SK-N-SH treated with all-trans-retinoic acid at 6 μM for 48 hours (cell line): ENCODE results near the gene RBM19.

Experiments used
- ATAC-seq: fragments of 200-7000 bp; cut with Tn5 transposase; 3 replicates; pipeline ENCODE4 v1.9.1; 2020; ENCODE audit warnings: mild to moderate bottlenecking, moderate library complexity
- ARNTL ChIP-seq: fragments of 450-650 bp; formaldehyde crosslinking; IDR thresholded peaks from 2 replicates; pipeline ENCODE4 v1.5.0; 2020; ENCODE audit warnings: low read depth, mild to moderate bottlenecking, moderate library complexity, borderline replicate concordance
- BACH2 ChIP-seq: fragments of 250-450 bp; sonication (Bioruptor Pico); IDR thresholded peaks from 2 replicates; pipeline ENCODE4 v1.9.0; 2021; ENCODE audit warnings: mild to moderate bottlenecking, borderline replicate concordance
- CSDC2 ChIP-seq: fragments of 250-450 bp; sonication (Bioruptor Pico); IDR thresholded peaks from 2 replicates; pipeline ENCODE4 v1.5.0; 2020; ENCODE audit warnings: mild to moderate bottlenecking, moderate library complexity
- ESRRG ChIP-seq: fragments of 250-450 bp; sonication (Bioruptor Pico); IDR thresholded peaks from 2 replicates; pipeline ENCODE4 v1.6.1; 2021; ENCODE audit warnings: mild to moderate bottlenecking
- GLIS3 ChIP-seq: fragments of 250-450 bp; sonication (Bioruptor Pico); IDR thresholded peaks from 2 replicates; pipeline ENCODE4 v1.5.0; 2020; ENCODE audit warnings: mild to moderate bottlenecking, moderate library complexity
- ISL1 ChIP-seq: fragments of 250-450 bp; sonication (Bioruptor Pico); IDR thresholded peaks from 2 replicates; pipeline ENCODE4 v2.1.2; 2022; ENCODE audit warnings: mild to moderate bottlenecking, moderate library complexity
- OSR1 ChIP-seq: fragments of 250-450 bp; sonication (Bioruptor Pico); IDR thresholded peaks from 2 replicates; pipeline ENCODE4 v1.8.0; 2022; ENCODE audit warnings: moderate library complexity, mild to moderate bottlenecking, inconsistent platforms
- PPARA ChIP-seq: fragments of 250-450 bp; sonication (Bioruptor Pico); IDR thresholded peaks from 2 replicates; pipeline ENCODE4 v1.5.0; 2020; ENCODE audit warnings: mild to moderate bottlenecking, borderline replicate concordance
- RARB ChIP-seq: fragments of 250-450 bp; sonication (Bioruptor Pico); IDR thresholded peaks from 2 replicates; pipeline ENCODE4 v1.8.0; 2021; ENCODE audit warnings: mild to moderate bottlenecking, moderate library complexity
- SNAI2 ChIP-seq: fragments of 250-450 bp; sonication (Bioruptor Pico); IDR thresholded peaks from 2 replicates; pipeline ENCODE4 v1.5.0; 2020; ENCODE audit warnings: mild to moderate bottlenecking, moderate library complexity
- TCF4 ChIP-seq: fragments of 250-450 bp; sonication (Bioruptor Pico); IDR thresholded peaks from 2 replicates; pipeline ENCODE4 v1.8.0; 2021; ENCODE audit warnings: mild to moderate bottlenecking, moderate library complexity, borderline replicate concordance
- TOX ChIP-seq: fragments of 250-450 bp; sonication (Bioruptor Pico); IDR thresholded peaks from 2 replicates; pipeline ENCODE4 v1.8.0; 2021; ENCODE audit warnings: mild to moderate bottlenecking, moderate library complexity, borderline replicate concordance
- ZC3H10 ChIP-seq: fragments of 250-450 bp; sonication (Bioruptor Pico); IDR thresholded peaks from 2 replicates; pipeline ENCODE4 v1.5.1; 2021; ENCODE audit warnings: mild to moderate bottlenecking, moderate library complexity
- ZFP30 ChIP-seq: fragments of 450-650 bp; formaldehyde crosslinking; IDR thresholded peaks from 2 replicates; pipeline ENCODE4 v1.5.0; 2022; ENCODE audit warnings: mild to moderate bottlenecking, moderate library complexity
- ZNF565 ChIP-seq: fragments of 450-650 bp; formaldehyde crosslinking; conservative IDR thresholded peaks from 2 replicates; pipeline ENCODE4 v1.5.0; 2020; ENCODE audit warnings: low read depth, mild to moderate bottlenecking, moderate library complexity
- ZNF70 ChIP-seq: fragments of 450-650 bp; formaldehyde crosslinking; IDR thresholded peaks from 2 replicates; pipeline ENCODE4 v1.5.0; 2020; ENCODE audit warnings: mild to moderate bottlenecking, moderate library complexity
- TF ChIP-seq, protein P1 (sequence below): fragments of 250-450 bp; sonication (Bioruptor Pico); IDR thresholded peaks from 2 replicates; pipeline ENCODE4 v1.5.1; 2021; ENCODE audit warnings: mild to moderate bottlenecking, moderate library complexity
- TF ChIP-seq, protein P2 (sequence below): fragments of 250-450 bp; sonication (Bioruptor Pico); IDR thresholded peaks from 2 replicates; pipeline ENCODE4 v1.8.0; 2020; ENCODE audit warnings: mild to moderate bottlenecking, moderate library complexity, borderline replicate concordance
- TF ChIP-seq, protein P3 (sequence below): fragments of 250-450 bp; sonication (Bioruptor Pico); IDR thresholded peaks from 2 replicates; pipeline ENCODE4 v1.5.0; 2020; ENCODE audit warnings: mild to moderate bottlenecking, moderate library complexity
- TF ChIP-seq, protein P4 (sequence below): fragments of 250-450 bp; sonication (Bioruptor Pico); IDR thresholded peaks from 2 replicates; pipeline ENCODE4 v1.8.0; 2021; ENCODE audit warnings: low read depth, mild to moderate bottlenecking, moderate library complexity, borderline replicate concordance
- TF ChIP-seq, protein P5 (sequence below): fragments of 250-450 bp; sonication (Bioruptor Pico); IDR thresholded peaks from 2 replicates; pipeline ENCODE4 v1.5.1; 2020; ENCODE audit warnings: low read depth, mild to moderate bottlenecking, moderate library complexity

RBM19 gene

DNA sequence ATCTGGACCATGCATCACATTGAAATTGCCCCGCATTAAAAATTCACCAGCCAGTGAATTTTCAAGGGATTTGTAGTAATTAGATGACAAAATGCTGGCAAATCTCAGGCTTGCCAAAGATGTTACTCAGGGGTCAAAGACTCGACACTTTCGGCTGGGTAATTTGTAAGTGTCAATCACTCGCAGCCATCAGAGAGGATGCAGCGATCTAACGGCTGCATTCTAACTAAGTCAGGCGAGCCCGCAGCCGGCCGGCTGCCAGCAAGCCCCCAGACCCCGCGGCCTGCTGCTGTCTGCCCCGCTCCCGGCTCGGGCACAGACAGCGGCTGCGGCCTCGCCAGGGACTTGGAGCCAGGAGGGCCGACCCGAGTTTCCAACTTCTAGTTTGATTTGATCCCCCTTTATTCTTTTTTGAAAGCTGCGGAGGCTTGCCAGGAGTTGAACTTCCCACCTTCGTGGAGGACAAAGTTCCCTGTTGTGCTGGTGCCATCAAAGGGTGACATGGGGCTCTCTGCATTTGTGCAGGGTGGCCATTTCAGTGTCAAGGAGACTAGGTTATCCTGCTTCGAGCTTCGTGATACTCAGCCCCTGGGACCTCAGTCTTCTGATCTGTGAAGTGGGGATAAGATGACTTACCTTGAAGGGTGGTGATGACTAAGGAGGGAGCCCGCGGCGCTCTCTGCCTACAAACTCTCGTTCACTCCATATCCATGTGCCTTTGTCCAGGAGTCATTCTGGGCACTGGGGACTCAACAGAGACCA, 169.9 kb downstream of the RBM19 start:
- ATAC-seq = no peak
- TF ChIP-seq ISL1 = no peak
- TF ChIP-seq PPARA (CRISPR knock-in tag) = no peak
- TF ChIP-seq TOX (CRISPR knock-in tag) = no peak
- TF ChIP-seq ESRRG (CRISPR knock-in tag) = no peak

DNA sequence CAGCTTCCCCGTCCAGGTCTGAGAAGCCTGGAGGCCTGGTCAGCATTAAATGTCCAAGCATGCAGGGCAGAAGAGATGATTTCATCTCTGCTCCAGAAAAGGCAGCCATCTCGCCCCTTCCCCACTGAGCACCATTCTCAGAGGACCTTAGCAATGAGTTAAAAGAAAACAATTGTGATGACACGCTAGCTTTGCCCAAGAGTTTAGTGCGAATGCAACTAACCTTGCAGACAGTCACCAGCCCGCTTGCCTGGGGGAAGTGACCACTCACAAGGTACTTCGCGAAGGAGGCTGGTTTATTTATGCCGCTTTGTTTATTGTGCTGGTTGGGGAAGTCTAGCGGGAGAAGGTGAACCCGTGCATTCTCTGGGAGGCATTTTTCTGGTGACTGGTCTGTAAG, 170.7 kb downstream of the RBM19 start:
- TF ChIP-seq, protein P1, sequence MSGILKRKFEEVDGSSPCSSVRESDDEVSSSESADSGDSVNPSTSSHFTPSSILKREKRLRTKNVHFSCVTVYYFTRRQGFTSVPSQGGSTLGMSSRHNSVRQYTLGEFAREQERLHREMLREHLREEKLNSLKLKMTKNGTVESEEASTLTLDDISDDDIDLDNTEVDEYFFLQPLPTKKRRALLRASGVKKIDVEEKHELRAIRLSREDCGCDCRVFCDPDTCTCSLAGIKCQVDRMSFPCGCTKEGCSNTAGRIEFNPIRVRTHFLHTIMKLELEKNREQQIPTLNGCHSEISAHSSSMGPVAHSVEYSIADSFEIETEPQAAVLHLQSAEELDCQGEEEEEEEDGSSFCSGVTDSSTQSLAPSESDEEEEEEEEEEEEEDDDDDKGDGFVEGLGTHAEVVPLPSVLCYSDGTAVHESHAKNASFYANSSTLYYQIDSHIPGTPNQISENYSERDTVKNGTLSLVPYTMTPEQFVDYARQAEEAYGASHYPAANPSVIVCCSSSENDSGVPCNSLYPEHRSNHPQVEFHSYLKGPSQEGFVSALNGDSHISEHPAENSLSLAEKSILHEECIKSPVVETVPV = no peak
- no peak for TF ChIP-seq ZNF70 (CRISPR knock-in tag)
- TF ChIP-seq CSDC2 = no peak
- TF ChIP-seq, protein P2, sequence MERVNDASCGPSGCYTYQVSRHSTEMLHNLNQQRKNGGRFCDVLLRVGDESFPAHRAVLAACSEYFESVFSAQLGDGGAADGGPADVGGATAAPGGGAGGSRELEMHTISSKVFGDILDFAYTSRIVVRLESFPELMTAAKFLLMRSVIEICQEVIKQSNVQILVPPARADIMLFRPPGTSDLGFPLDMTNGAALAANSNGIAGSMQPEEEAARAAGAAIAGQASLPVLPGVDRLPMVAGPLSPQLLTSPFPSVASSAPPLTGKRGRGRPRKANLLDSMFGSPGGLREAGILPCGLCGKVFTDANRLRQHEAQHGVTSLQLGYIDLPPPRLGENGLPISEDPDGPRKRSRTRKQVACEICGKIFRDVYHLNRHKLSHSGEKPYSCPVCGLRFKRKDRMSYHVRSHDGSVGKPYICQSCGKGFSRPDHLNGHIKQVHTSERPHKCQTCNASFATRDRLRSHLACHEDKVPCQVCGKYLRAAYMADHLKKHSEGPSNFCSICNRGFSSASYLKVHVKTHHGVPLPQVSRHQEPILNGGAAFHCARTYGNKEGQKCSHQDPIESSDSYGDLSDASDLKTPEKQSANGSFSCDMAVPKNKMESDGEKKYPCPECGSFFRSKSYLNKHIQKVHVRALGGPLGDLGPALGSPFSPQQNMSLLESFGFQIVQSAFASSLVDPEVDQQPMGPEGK (CRISPR knock-in tag) = no peak
- no peak for TF ChIP-seq OSR1 (CRISPR knock-in tag)
- no peak for TF ChIP-seq ARNTL (CRISPR knock-in tag)
- TF ChIP-seq, protein P3, sequence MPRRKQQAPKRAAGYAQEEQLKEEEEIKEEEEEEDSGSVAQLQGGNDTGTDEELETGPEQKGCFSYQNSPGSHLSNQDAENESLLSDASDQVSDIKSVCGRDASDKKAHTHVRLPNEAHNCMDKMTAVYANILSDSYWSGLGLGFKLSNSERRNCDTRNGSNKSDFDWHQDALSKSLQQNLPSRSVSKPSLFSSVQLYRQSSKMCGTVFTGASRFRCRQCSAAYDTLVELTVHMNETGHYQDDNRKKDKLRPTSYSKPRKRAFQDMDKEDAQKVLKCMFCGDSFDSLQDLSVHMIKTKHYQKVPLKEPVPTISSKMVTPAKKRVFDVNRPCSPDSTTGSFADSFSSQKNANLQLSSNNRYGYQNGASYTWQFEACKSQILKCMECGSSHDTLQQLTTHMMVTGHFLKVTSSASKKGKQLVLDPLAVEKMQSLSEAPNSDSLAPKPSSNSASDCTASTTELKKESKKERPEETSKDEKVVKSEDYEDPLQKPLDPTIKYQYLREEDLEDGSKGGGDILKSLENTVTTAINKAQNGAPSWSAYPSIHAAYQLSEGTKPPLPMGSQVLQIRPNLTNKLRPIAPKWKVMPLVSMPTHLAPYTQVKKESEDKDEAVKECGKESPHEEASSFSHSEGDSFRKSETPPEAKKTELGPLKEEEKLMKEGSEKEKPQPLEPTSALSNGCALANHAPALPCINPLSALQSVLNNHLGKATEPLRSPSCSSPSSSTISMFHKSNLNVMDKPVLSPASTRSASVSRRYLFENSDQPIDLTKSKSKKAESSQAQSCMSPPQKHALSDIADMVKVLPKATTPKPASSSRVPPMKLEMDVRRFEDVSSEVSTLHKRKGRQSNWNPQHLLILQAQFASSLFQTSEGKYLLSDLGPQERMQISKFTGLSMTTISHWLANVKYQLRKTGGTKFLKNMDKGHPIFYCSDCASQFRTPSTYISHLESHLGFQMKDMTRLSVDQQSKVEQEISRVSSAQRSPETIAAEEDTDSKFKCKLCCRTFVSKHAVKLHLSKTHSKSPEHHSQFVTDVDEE (CRISPR knock-in tag) = no peak
- TF ChIP-seq TOX (CRISPR knock-in tag) = no peak
- TF ChIP-seq TCF4 (CRISPR knock-in tag) = no peak
- no peak for TF ChIP-seq ZFP30
- TF ChIP-seq RARB = no peak
- TF ChIP-seq GLIS3 = no peak
- TF ChIP-seq, protein P4, sequence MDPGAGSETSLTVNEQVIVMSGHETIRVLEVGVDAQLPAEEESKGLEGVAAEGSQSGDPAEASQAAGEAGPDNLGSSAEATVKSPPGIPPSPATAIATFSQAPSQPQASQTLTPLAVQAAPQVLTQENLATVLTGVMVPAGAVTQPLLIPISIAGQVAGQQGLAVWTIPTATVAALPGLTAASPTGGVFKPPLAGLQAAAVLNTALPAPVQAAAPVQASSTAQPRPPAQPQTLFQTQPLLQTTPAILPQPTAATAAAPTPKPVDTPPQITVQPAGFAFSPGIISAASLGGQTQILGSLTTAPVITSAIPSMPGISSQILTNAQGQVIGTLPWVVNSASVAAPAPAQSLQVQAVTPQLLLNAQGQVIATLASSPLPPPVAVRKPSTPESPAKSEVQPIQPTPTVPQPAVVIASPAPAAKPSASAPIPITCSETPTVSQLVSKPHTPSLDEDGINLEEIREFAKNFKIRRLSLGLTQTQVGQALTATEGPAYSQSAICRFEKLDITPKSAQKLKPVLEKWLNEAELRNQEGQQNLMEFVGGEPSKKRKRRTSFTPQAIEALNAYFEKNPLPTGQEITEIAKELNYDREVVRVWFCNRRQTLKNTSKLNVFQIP (CRISPR knock-in tag) = no peak
- TF ChIP-seq PPARA (CRISPR knock-in tag) = no peak
- TF ChIP-seq ZNF565 (CRISPR knock-in tag) = no peak
- no peak for TF ChIP-seq ISL1
- no peak for TF ChIP-seq ZC3H10
- no peak for TF ChIP-seq BACH2
- TF ChIP-seq, protein P5, sequence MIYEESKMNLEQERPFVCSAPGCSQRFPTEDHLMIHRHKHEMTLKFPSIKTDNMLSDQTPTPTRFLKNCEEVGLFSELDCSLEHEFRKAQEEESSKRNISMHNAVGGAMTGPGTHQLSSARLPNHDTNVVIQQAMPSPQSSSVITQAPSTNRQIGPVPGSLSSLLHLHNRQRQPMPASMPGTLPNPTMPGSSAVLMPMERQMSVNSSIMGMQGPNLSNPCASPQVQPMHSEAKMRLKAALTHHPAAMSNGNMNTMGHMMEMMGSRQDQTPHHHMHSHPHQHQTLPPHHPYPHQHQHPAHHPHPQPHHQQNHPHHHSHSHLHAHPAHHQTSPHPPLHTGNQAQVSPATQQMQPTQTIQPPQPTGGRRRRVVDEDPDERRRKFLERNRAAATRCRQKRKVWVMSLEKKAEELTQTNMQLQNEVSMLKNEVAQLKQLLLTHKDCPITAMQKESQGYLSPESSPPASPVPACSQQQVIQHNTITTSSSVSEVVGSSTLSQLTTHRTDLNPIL (CRISPR knock-in tag) = no peak
- no peak for TF ChIP-seq SNAI2 (CRISPR knock-in tag)
- ATAC-seq = no peak

DNA sequence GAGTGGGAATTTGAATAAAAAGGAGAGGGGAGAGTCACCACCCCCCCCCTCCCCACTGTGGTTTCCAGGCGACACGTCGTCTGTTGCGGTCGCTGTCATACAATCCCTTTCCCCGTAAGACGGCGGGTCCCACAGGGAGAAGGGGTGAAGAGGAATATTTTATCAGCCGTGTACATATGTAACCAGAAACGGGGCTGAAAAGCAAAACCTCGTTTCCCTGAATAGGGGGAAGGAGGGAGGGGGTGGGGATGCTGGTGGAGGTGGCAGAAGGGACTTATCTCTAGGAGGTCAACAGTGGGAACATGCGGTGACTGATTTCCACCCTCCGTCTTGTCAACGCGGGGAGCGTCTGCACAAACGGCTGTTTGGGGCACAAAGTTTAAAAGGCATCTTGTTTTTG, 171.4 kb downstream of the RBM19 start:
- TF ChIP-seq RARB = no peak
- no peak for TF ChIP-seq SNAI2 (CRISPR knock-in tag)
- TF ChIP-seq ZNF70 (CRISPR knock-in tag) = no peak
- TF ChIP-seq BACH2 = no peak
- no peak for TF ChIP-seq GLIS3
- ATAC-seq = no peak
